NCI-H748 (cell line): ENCODE measurements around the gene SEC22C.

Experiments
- DNase-seq: peaks from one replicate; lab custom pipeline; 2025; ENCODE audit not compliant: unreplicated experiment; lab: John Stamatoyannopoulos, UW

Gene SEC22C

GRCh38 chr3:42500909-42501308, 80.9 kb downstream of the SEC22C start:
- DNase-seq = no peak

- no peak for DNase-seq
Observed at GRCh38 chr3:42500091-42500490, 81.7 kb downstream of the SEC22C start.

- DNase-seq = no peak
Observed at GRCh38 chr3:42499478-42499871, 82.3 kb downstream of the SEC22C start.

- DNase-seq = no peak
Observed at GRCh38 chr3:42498791-42499477, 82.8 kb downstream of the SEC22C start.

GRCh38 chr3:42498034-42498433, 83.7 kb downstream of the SEC22C start:
- no peak for DNase-seq
